ENCODE data around the gene ST6GALNAC4. TPM values are rescaled to one million over a fixed set of nuclear protein-coding genes. Genes with fewer than 3 reads are reported as not detected.
A peak's percentile ranks its signal among the peaks of the same experiment; 100 is the strongest.

Gene ST6GALNAC4
- total and polyA plus RNA-seq, 9 of the 15 experiments (the other 6 are each of a cell fraction or from before 2014, with no cell fraction given) = 2.6 to 43.1 (median 15.4) TPM

DNA sequence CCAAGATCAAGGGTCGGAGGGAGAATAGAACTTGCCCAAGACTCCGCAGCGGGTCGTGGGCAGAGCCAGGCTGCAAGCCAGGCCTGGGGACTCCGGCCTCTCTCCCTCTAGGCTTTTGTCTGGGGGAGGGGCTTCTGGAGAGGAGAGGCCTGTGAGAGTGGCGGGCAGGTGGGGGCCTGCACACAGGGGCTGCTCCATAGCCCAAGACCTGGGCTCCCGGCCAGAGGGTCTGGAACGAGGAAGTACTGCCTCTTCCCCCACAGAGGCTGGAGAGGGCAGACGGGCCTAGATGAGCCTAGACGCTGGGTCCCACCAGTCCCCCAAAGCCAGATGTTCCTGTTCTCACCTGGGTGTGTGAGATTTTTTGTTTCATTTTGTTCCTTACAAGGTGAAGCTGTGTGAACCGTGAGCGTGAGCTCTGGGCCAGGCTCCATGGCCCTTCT, 12.3 kb downstream of the ST6GALNAC4 start (continued):
- TF ChIP-seq, protein P1, sequence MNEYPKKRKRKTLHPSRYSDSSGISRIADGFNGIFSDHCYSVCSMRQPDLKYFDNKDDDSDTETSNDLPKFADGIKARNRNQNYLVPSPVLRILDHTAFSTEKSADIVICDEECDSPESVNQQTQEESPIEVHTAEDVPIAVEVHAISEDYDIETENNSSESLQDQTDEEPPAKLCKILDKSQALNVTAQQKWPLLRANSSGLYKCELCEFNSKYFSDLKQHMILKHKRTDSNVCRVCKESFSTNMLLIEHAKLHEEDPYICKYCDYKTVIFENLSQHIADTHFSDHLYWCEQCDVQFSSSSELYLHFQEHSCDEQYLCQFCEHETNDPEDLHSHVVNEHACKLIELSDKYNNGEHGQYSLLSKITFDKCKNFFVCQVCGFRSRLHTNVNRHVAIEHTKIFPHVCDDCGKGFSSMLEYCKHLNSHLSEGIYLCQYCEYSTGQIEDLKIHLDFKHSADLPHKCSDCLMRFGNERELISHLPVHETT (CRISPR knock-in tag; conservative IDR thresholded peaks at IDR 0.05 in 1 of 2, IDR thresholded peaks at IDR 0.05 in 1 of 2) = 0 out of 4 replicates have a peak, but pooled peaks of 1 of the 2 experiments have one; percentile 43
- TF ChIP-seq ZFX (CRISPR knock-in tag; IDR thresholded peaks at IDR 0.05) = peak; percentile 49
- TF ChIP-seq, protein P2, sequence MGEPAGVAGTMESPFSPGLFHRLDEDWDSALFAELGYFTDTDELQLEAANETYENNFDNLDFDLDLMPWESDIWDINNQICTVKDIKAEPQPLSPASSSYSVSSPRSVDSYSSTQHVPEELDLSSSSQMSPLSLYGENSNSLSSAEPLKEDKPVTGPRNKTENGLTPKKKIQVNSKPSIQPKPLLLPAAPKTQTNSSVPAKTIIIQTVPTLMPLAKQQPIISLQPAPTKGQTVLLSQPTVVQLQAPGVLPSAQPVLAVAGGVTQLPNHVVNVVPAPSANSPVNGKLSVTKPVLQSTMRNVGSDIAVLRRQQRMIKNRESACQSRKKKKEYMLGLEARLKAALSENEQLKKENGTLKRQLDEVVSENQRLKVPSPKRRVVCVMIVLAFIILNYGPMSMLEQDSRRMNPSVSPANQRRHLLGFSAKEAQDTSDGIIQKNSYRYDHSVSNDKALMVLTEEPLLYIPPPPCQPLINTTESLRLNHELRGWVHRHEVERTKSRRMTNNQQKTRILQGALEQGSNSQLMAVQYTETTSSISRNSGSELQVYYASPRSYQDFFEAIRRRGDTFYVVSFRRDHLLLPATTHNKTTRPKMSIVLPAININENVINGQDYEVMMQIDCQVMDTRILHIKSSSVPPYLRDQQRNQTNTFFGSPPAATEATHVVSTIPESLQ (CRISPR knock-in tag; IDR thresholded peaks at IDR 0.05) = no peak
- no peak for TF ChIP-seq ZNF212 (CRISPR knock-in tag; IDR thresholded peaks at IDR 0.05)
- TF ChIP-seq IRF9 (tag; IDR thresholded peaks at IDR 0.05) = no peak
- TF ChIP-seq GATAD2A (IDR thresholded peaks at IDR 0.05) = no peak
- TF ChIP-seq ETV6 (IDR thresholded peaks at IDR 0.05; ENCODE audit: borderline replicate concordance in 1 of 2, low read depth in 2 of 2, low read length in 1 of 2) = no peak
- TF ChIP-seq ETV6 (CRISPR knock-in tag; IDR thresholded peaks at IDR 0.05; ENCODE audit: borderline replicate concordance) = no peak
- TF ChIP-seq MAZ (CRISPR knock-in tag; conservative IDR thresholded peaks at IDR 0.05 in 1 of 2, IDR thresholded peaks at IDR 0.05 in 1 of 2) = no peak
